Measurements from ENCODE around the gene ZNF839. TPM values are rescaled to one million over a fixed set of nuclear protein-coding genes. Genes with fewer than 3 reads are reported as not detected.

Gene ZNF839
- polyA plus RNA-seq, 1 of the 3 experiments (the other 2 are of a cell fraction) = 15.4 TPM

GRCh38 chr14:102346645-102347044, 27.1 kb downstream of the ZNF839 start:
- no peak for DNase-seq
- no peaks in the 10 kb centered on the region for H3K9me3 ChIP-seq
- H3K27ac ChIP-seq (ENCODE audit: low read depth in 2 of 2, low read length in 1 of 2) = no peak overlapping the region
- H3K36me3 ChIP-seq (replicated peaks in 1 of 2; ENCODE audit: control insufficient read depth in 1 of 2, insufficient read depth in 2 of 2, low read length in 1 of 2) = peaks cover 18 to 28% of the 10 kb centered on the region in 2 experiments
- no peaks in the 10 kb centered on the region for H3K9me2 ChIP-seq
- peaks cover 3% of the 10 kb centered on the region for H3F3A ChIP-seq (replicated peaks; ENCODE audit: insufficient read depth)
- no peaks in the 10 kb centered on the region for H3K79me2 ChIP-seq (ENCODE audit: insufficient read depth)
- no peaks in the 10 kb centered on the region for H3K4me1 ChIP-seq (ENCODE audit: control insufficient read depth in 1 of 2, insufficient read depth in 2 of 2, low read depth in 1 of 2, low read length in 1 of 2)
- no peaks in the 10 kb centered on the region for H3K27me3 ChIP-seq (ENCODE audit: insufficient read depth)
- ChIA-PET CTCF (no interaction called here), POLR2A (no interaction called here)
- no peak overlapping the region for H2AFZ ChIP-seq (ENCODE audit: low read depth)
- H3K4me2 ChIP-seq = no peak overlapping the region
- H3K9ac ChIP-seq = no peak overlapping the region
- H4K20me1 ChIP-seq (ENCODE audit: insufficient read depth) = no peaks in the 10 kb centered on the region
- 96% methylated on average over 4 of the region's 4 CpGs for WGBS (ENCODE audit: low lambda C conversion rate)
- no peak overlapping the region for H3K4me3 ChIP-seq (ENCODE audit: low read depth in 2 of 2, low read length in 1 of 2)
- TF ChIP-seq EP300 (IDR thresholded peaks at IDR 0.05; ENCODE audit: borderline replicate concordance in 1 of 2, low read depth in 1 of 2, low read length in 1 of 2) (no peak), GATA2 (CRISPR knock-in tag; IDR thresholded peaks at IDR 0.05) (no peak), SIN3A (IDR thresholded peaks at IDR 0.05; ENCODE audit: borderline replicate concordance, low read depth, low read length) (no peak), FOXJ3 (CRISPR knock-in tag; IDR thresholded peaks at IDR 0.05) (no peak), TEAD4 (IDR thresholded peaks at IDR 0.05; ENCODE audit: borderline replicate concordance, insufficient read depth) (no peak), REST (IDR thresholded peaks at IDR 0.05; ENCODE audit: low read depth, low read length) (no peak), JUND (IDR thresholded peaks at IDR 0.05) (no peak)

GRCh38 chr14:102348376-102348775, 28.8 kb downstream of the ZNF839 start:
- Histone ChIP-seq H3F3A (replicated peaks; ENCODE audit: insufficient read depth) (peaks cover 3% of the 10 kb centered on the region), H3K9ac (no peak overlapping the region), H3K9me2 (no peaks in the 10 kb centered on the region), H3K79me2 (ENCODE audit: insufficient read depth) (no peaks in the 10 kb centered on the region), H3K4me3 (ENCODE audit: low read depth in 2 of 2, low read length in 1 of 2) (no peak overlapping the region), H3K27me3 (ENCODE audit: insufficient read depth) (no peaks in the 10 kb centered on the region), H3K36me3 (replicated peaks in 1 of 2; ENCODE audit: control insufficient read depth in 1 of 2, insufficient read depth in 2 of 2, low read length in 1 of 2) (peaks cover 28 to 30% of the 10 kb centered on the region in 2 experiments), H3K27ac (ENCODE audit: low read depth in 2 of 2, low read length in 1 of 2) (no peak overlapping the region), H2AFZ (ENCODE audit: low read depth) (no peak overlapping the region), H3K4me2 (no peak overlapping the region), H3K4me1 (ENCODE audit: control insufficient read depth in 1 of 2, insufficient read depth in 2 of 2, low read depth in 1 of 2, low read length in 1 of 2) (no peaks in the 10 kb centered on the region), H4K20me1 (ENCODE audit: insufficient read depth) (no peaks in the 10 kb centered on the region), H3K9me3 (no peaks in the 10 kb centered on the region)
- 96% methylated on average over 15 of the region's 16 CpGs for WGBS (ENCODE audit: low lambda C conversion rate)
- ChIA-PET POLR2A (no interaction called here), CTCF (no interaction called here)
- no peak for TF ChIP-seq FOXM1 (IDR thresholded peaks at IDR 0.05; ENCODE audit: low read depth)
- no peak for TF ChIP-seq ELF1 (IDR thresholded peaks at IDR 0.05)
- no peak for DNase-seq

GRCh38 chr14:102351023-102351422, 31.5 kb downstream of the ZNF839 start:
- Histone ChIP-seq H3K9me3 (no peaks in the 10 kb centered on the region), H3K9ac (no peak overlapping the region), H3K9me2 (no peaks in the 10 kb centered on the region), H3K4me2 (no peak overlapping the region), H3K4me3 (ENCODE audit: low read depth in 2 of 2, low read length in 1 of 2) (no peak overlapping the region), H3K27me3 (ENCODE audit: insufficient read depth) (no peaks in the 10 kb centered on the region), H3K27ac (ENCODE audit: low read depth in 2 of 2, low read length in 1 of 2) (no peak overlapping the region), H3F3A (replicated peaks; ENCODE audit: insufficient read depth) (no peaks in the 10 kb centered on the region), H3K4me1 (ENCODE audit: control insufficient read depth in 1 of 2, insufficient read depth in 2 of 2, low read depth in 1 of 2, low read length in 1 of 2) (no peaks in the 10 kb centered on the region), H2AFZ (ENCODE audit: low read depth) (no peak overlapping the region), H3K36me3 (replicated peaks in 1 of 2; ENCODE audit: control insufficient read depth in 1 of 2, insufficient read depth in 2 of 2, low read length in 1 of 2) (peaks cover 31 to 41% of the 10 kb centered on the region in 2 experiments), H4K20me1 (ENCODE audit: insufficient read depth) (no peaks in the 10 kb centered on the region), H3K79me2 (ENCODE audit: insufficient read depth) (no peaks in the 10 kb centered on the region)
- DNase-seq = no peak
- WGBS (ENCODE audit: low lambda C conversion rate) = 100% methylated on average over 10 of the region's 10 CpGs
- CTCF ChIA-PET = no interaction called here
- POLR2A ChIA-PET = no interaction called here
- TF ChIP-seq NFIC (IDR thresholded peaks at IDR 0.05; ENCODE audit: borderline replicate concordance) (no peak), MXI1 (IDR thresholded peaks at IDR 0.05; ENCODE audit: low read depth, low read length) (no peak), USF1 (IDR thresholded peaks at IDR 0.05; ENCODE audit: borderline replicate concordance, low read depth) (no peak), REST (IDR thresholded peaks at IDR 0.05; ENCODE audit: low read depth, low read length) (no peak), NRF1 (IDR thresholded peaks at IDR 0.05; ENCODE audit: low read depth, low read length) (no peak), GABPA (IDR thresholded peaks at IDR 0.05; ENCODE audit: low read depth) (no peak), SIN3A (IDR thresholded peaks at IDR 0.05; ENCODE audit: borderline replicate concordance, low read depth, low read length) (no peak), RAD21 (IDR thresholded peaks at IDR 0.05; ENCODE audit: low read length) (no peak), ELF1 (IDR thresholded peaks at IDR 0.05) (no peak)
